H1 (cell line): ENCODE measurements around the gene ENO4. TPM values are rescaled to one million over a fixed set of nuclear protein-coding genes. Genes with fewer than 3 reads are reported as not detected.

Experiments used
- BRCA1 ChIP-seq: IDR thresholded peaks from 2 replicates; pipeline ENCODE4 v1.6.1; 2012; ENCODE audit warnings: low read depth, low read length, improper control_type of control experiment
- SRF ChIP-seq: IDR thresholded peaks from 2 replicates; pipeline ENCODE4 v1.6.1; 2011; ENCODE audit warnings: mild to moderate bottlenecking, low read depth, low read length, moderate library complexity
- SUZ12 ChIP-seq: fragments of 200-600 bp; sonication (generic); IDR thresholded peaks from 2 replicates; pipeline ENCODE4 v1.6.1; 2012; ENCODE audit warnings: mild to moderate bottlenecking, inconsistent platforms, low read length, moderate library complexity, mixed read lengths
- ZNF274 ChIP-seq: IDR thresholded peaks from 2 replicates; pipeline ENCODE4 v1.7.0; 2012; ENCODE audit warnings: low read length, borderline replicate concordance; ENCODE audit errors: extremely low read depth
- polyA plus RNA-seq, 7 experiments: library from polyadenylated mRNA; depleted of rRNA in 3 of 7; stranded (reverse) in 5 of 7; unstranded in 2 of 7; fragments of >200 nt in 5 of 7; fragments of 200-250 nt in 2 of 7; gene quantifications; 1 replicate in 5 of 7; 2 replicates in 1 of 7; 4 replicates in 1 of 7; pipeline versions ENCODE4 v1.2.1 to v1.2.3, GENCODE V29; 2011 to 2013; ENCODE audit warnings: missing spikeins in 2 of 7, mixed read lengths in 2 of 7
- total RNA-seq: library from RNA; stranded (reverse); fragmentation: NEBNext Ultra II Directional; extraction: Animal tissue kit (Norgen Biotek cat#: 25700); gene quantifications from 2 replicates; pipeline ENCODE4 v1.2.1, GENCODE V29; 2021

Gene ENO4
- total and polyA plus RNA-seq, 2 of the 8 experiments (the other 6 are each of a cell fraction or from before 2014, with no cell fraction given), result 0.77 TPM; not detected in 1

DNA sequence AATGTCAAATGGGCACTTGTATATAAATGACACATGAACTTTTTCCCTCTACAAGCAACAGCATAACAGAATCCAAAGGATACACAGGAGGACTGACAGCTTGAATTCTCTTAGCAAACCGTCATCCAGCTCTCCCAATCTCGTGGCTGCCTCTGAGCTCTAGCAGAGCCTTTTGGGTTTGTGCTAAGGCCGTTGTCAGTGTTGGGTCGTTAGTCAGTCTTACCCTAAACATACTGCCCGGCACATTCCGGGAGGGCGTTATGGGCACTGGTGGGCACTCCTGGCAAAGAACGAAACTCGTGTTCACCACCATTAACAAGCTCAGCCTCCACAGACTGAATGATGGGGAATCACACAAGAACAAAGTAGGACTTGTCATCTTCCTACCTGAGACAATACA is 19.6 kb upstream of the ENO4 start (continued):
- no peak for TF ChIP-seq SUZ12
- TF ChIP-seq SRF, result no peak
- no peak for TF ChIP-seq ZNF274
- no peak for TF ChIP-seq BRCA1
